Suppressor macrophage (primary cell): ENCODE measurements around the gene SLC13A4.
"Not testable (repeated sequence)": the region's sequence is repeated elsewhere in the genome, so short reads cannot be mapped to it uniquely, and the experiment has no call there.

Experiments
- DNase-seq, 4 experiments: peaks; one replicate each; pipeline ENCODE4 v3.0.0-alpha.2; 2020 to 2022
- total RNA-seq, 17 experiments: gene quantifications; one replicate each; lab custom pipeline; 2026; ENCODE audit warnings: mixed read lengths in 6 of 17, inconsistent platforms in 3 of 17; lab: John Stamatoyannopoulos, UW

The SLC13A4 gene
- total RNA-seq: 0 to 3.6 (median 0) reads per million in 17 experiments

- no peak for DNase-seq
Measured at GRCh38 chr7:135728136-135728669, at the start of gene SLC13A4. Gene SLC13A4 (minus strand): TSS chr7:135728186. CDS start chr7:135727496, 690 bp downstream.

- not testable (repeated sequence) for DNase-seq
Measured at GRCh38 chr7:135775915-135776314, 47.9 kb upstream of the SLC13A4 start.

- no peak for DNase-seq
Measured at GRCh38 chr7:135775230-135775629, 47.2 kb upstream of the SLC13A4 start.

GRCh38 chr7:135774284-135774683, 46.3 kb upstream of the SLC13A4 start:
- no peak for DNase-seq

GRCh38 chr7:135773464-135773863, 45.5 kb upstream of the SLC13A4 start:
- no peak for DNase-seq

GRCh38 chr7:135772639-135773222, 44.7 kb upstream of the SLC13A4 start:
- no peak for DNase-seq

GRCh38 chr7:135771961-135772638, 44.1 kb upstream of the SLC13A4 start:
- DNase-seq: no peak

GRCh38 chr7:135771051-135771450, 43.1 kb upstream of the SLC13A4 start:
- DNase-seq: no peak

- DNase-seq: no peak
Measured at GRCh38 chr7:135770139-135770710, 42.2 kb upstream of the SLC13A4 start.

GRCh38 chr7:135769005-135769802, 41.2 kb upstream of the SLC13A4 start:
- no peak for DNase-seq

- DNase-seq: no peak
Measured at GRCh38 chr7:135768467-135768866, 40.5 kb upstream of the SLC13A4 start.

GRCh38 chr7:135768064-135768463, 40.1 kb upstream of the SLC13A4 start:
- no peak for DNase-seq

GRCh38 chr7:135763261-135763660, 35.3 kb upstream of the SLC13A4 start:
- DNase-seq: no peak

GRCh38 chr7:135761751-135762488, 33.9 kb upstream of the SLC13A4 start:
- DNase-seq: peak in 1 of 4 experiments; percentile 7

- no peak for DNase-seq
Measured at GRCh38 chr7:135759532-135759931, 31.5 kb upstream of the SLC13A4 start.

GRCh38 chr7:135758531-135758932, 30.5 kb upstream of the SLC13A4 start:
- no peak for DNase-seq

GRCh38 chr7:135757719-135758411, 29.9 kb upstream of the SLC13A4 start:
- no peak for DNase-seq

GRCh38 chr7:135756191-135756590, 28.2 kb upstream of the SLC13A4 start:
- DNase-seq: peak; percentile 8 to 30 (median 19)

GRCh38 chr7:135755351-135755753, 27.4 kb upstream of the SLC13A4 start:
- no peak for DNase-seq

- DNase-seq: no peak
Measured at GRCh38 chr7:135753616-135754413, 25.8 kb upstream of the SLC13A4 start.

- no peak for DNase-seq
Measured at GRCh38 chr7:135748770-135749169, 20.8 kb upstream of the SLC13A4 start, which contains the start of gene FAM180A. Gene FAM180A (minus strand): TSS chr7:135748813. CDS start chr7:135748580, 233 bp downstream.
